ENCODE measurements around the gene HMGN2. TPM values are rescaled to one million over a fixed set of nuclear protein-coding genes. Genes with fewer than 3 reads are reported as not detected.

Gene HMGN2
- total and polyA plus RNA-seq, 2 of the 13 experiments (the other 11 are each of a cell fraction or from before 2014, with no cell fraction given): 63.4 to 343 TPM

GRCh38 chr1:26431979-26432695 is 40.1 kb upstream of the HMGN2 start, which contains the start of gene DHDDS (continued):
- TF ChIP-seq ZNF205 (CRISPR knock-in tag; IDR thresholded peaks at IDR 0.05): peak; percentile 93
- 0 out of 2 replicates have a peak, but pooled peaks have one; percentile 46 for TF ChIP-seq SP2 (CRISPR knock-in tag; IDR thresholded peaks at IDR 0.05)
- TF ChIP-seq TBX2 (CRISPR knock-in tag; IDR thresholded peaks at IDR 0.05; ENCODE audit: borderline replicate concordance): peak; percentile 96
- TF ChIP-seq ATF7 (IDR thresholded peaks at IDR 0.05): peak; percentile 70
- TF ChIP-seq ATF7 (CRISPR knock-in tag; IDR thresholded peaks at IDR 0.05): peak; percentile 88
- peak; percentile 85; the same call in 1 of the 2 replicates for TF ChIP-seq CSRNP2 (CRISPR knock-in tag; conservative IDR thresholded peaks at IDR 0.05; ENCODE audit: low read depth)
- TF ChIP-seq SMARCC2 (IDR thresholded peaks at IDR 0.05): no peak
- TF ChIP-seq ZNF674 (CRISPR knock-in tag; IDR thresholded peaks at IDR 0.05; ENCODE audit: low read depth): peak; percentile 96
- no peak for TF ChIP-seq MAFK (conservative IDR thresholded peaks at IDR 0.05 in 1 of 2, IDR thresholded peaks at IDR 0.05 in 1 of 2; ENCODE audit: low read length in 2 of 2)
- no peak for TF ChIP-seq SKI (IDR thresholded peaks at IDR 0.05; ENCODE audit: partially characterized antibody)
- TF ChIP-seq TOPORS (CRISPR knock-in tag; IDR thresholded peaks at IDR 0.05): peak; percentile 96
- no peak for TF ChIP-seq SNRNP70 (IDR thresholded peaks at IDR 0.05; ENCODE audit: low read depth, low read length)
- peak; percentile 83 for TF ChIP-seq CBX5 (CRISPR knock-in tag; IDR thresholded peaks at IDR 0.05; ENCODE audit: borderline replicate concordance)
- peak; percentile 95 for TF ChIP-seq CENPT (CRISPR knock-in tag; IDR thresholded peaks at IDR 0.05; ENCODE audit: low read depth)
- TF ChIP-seq ZBTB39 (CRISPR knock-in tag; IDR thresholded peaks at IDR 0.05): 0 out of 2 replicates have a peak, but pooled peaks have one; percentile 36
- TF ChIP-seq MIER2 (CRISPR knock-in tag; IDR thresholded peaks at IDR 0.05): peak; percentile 64
- no peak for TF ChIP-seq PCBP2 (optimal IDR thresholded peaks at IDR 0.05; ENCODE audit: low read depth, low read length, poor library complexity, severe bottlenecking)
- no peak for TF ChIP-seq FOXA1 (IDR thresholded peaks at IDR 0.05)
- no peak; the same call in none of the 2 replicates for TF ChIP-seq FOXA1 (CRISPR knock-in tag; IDR thresholded peaks at IDR 0.05)
- TF ChIP-seq ZNF354B (CRISPR knock-in tag; IDR thresholded peaks at IDR 0.05): peak; percentile 66; the same call in 1 of the 2 replicates
- no peak for TF ChIP-seq LCORL (IDR thresholded peaks at IDR 0.05)
- peak; percentile 86 for TF ChIP-seq LCORL (CRISPR knock-in tag; IDR thresholded peaks at IDR 0.05)
- TF ChIP-seq NFRKB (IDR thresholded peaks at IDR 0.05): no peak
- no peak for TF ChIP-seq HHEX (CRISPR knock-in tag; IDR thresholded peaks at IDR 0.05)
- TF ChIP-seq ARNT (IDR thresholded peaks at IDR 0.05): no peak

All from HepG2 (cell line).